HG03457 (cell line): ENCODE results near the gene KLKB1.
A peak's percentile ranks its signal among the peaks of the same experiment; 100 is the strongest.

ENCODE experiments used
- ATAC-seq: cut with Tn5 transposase; IDR thresholded peaks from one replicate; pipeline ENCODE4 v1.9.1; 2021; ENCODE audit warnings: moderate number of reproducible peaks; ENCODE audit not compliant: unreplicated experiment

KLKB1 gene

GRCh38 chr4:186227221-186227620 is at the start of gene KLKB1:
KLKB1 (plus strand) TSS chr4:186227507; CDS start chr4:186228196, 689 bp downstream.
- ATAC-seq, result no peak

GRCh38 chr4:186188107-186188506 is 39.2 kb upstream of the KLKB1 start:
- no peak for ATAC-seq

GRCh38 chr4:186189656-186190055 is 37.7 kb upstream of the KLKB1 start:
- ATAC-seq, result no peak

- peak; percentile 27 for ATAC-seq
Measured at GRCh38 chr4:186190581-186191199, 36.6 kb upstream of the KLKB1 start.

- peak; percentile 87 for ATAC-seq
Measured at GRCh38 chr4:186191200-186192065, 35.9 kb upstream of the KLKB1 start, which contains the start of gene CYP4V2. CYP4V2 (plus strand) TSS chr4:186191567; CDS start chr4:186191824, 257 bp downstream.

- peak; percentile 11 for ATAC-seq
Measured at GRCh38 chr4:186192066-186192612, 35.2 kb upstream of the KLKB1 start.

- ATAC-seq, result no peak
Measured at GRCh38 chr4:186193851-186194250, 33.5 kb upstream of the KLKB1 start.

GRCh38 chr4:186196063-186196462 is 31.2 kb upstream of the KLKB1 start:
- ATAC-seq, result no peak

- no peak for ATAC-seq
Measured at GRCh38 chr4:186200516-186200915, 26.8 kb upstream of the KLKB1 start.

GRCh38 chr4:186201010-186201409 is 26.3 kb upstream of the KLKB1 start:
- no peak for ATAC-seq

GRCh38 chr4:186201535-186202230 is 25.6 kb upstream of the KLKB1 start:
- peak; percentile 98 for ATAC-seq

- ATAC-seq, result no peak
Measured at GRCh38 chr4:186202490-186203140, 24.7 kb upstream of the KLKB1 start.

- no peak for ATAC-seq
Measured at GRCh38 chr4:186203406-186203805, 23.9 kb upstream of the KLKB1 start.

- no peak for ATAC-seq
Measured at GRCh38 chr4:186204103-186204559, 23.2 kb upstream of the KLKB1 start.

- ATAC-seq, result no peak
Measured at GRCh38 chr4:186204686-186205085, 22.6 kb upstream of the KLKB1 start.

- no peak for ATAC-seq
Measured at GRCh38 chr4:186205156-186205555, 22.2 kb upstream of the KLKB1 start.

GRCh38 chr4:186216465-186217024 is 10.8 kb upstream of the KLKB1 start:
- no peak for ATAC-seq

- no peak for ATAC-seq
Measured at GRCh38 chr4:186217733-186218293, 9.5 kb upstream of the KLKB1 start.

GRCh38 chr4:186221624-186222023 is 5.7 kb upstream of the KLKB1 start:
- no peak for ATAC-seq

- no peak for ATAC-seq
Measured at GRCh38 chr4:186225848-186226247, 1.5 kb upstream of the KLKB1 start.
